Measurements from ENCODE around the gene ART5. TPM values are rescaled to one million over a fixed set of nuclear protein-coding genes. Genes with fewer than 3 reads are reported as not detected.

Gene ART5
- total RNA-seq, 1 experiment from 2014 or later = 7.9 TPM

DNA sequence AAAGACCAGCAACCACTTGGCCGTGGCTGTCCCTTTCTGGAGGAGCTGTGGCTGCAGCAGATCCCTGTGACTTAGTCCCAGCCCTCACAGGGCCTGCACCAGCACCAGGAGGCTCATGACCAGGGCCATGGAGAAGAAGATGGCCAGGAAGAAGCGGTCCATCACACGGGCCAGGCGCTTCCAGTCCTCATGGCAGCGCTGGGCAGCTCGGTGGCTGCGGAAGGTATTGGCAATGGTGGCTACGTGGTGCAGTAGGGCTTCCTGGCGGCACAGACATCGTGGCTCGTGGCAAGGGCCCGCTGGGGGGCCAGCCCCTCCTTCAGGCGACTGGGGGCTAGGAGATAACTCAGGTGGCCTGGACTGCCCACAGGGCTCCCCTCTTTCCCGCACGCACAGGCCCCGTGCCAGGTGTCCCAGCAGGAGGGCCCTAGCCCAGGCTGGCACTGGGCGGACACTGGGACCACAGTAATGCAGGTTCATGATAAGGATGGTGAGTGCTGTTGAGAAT, 24.3 kb upstream of the ART5 start:
- Histone ChIP-seq H3K23me2 (ENCODE audit: insufficient read length, low read depth, low read length, poor library complexity, severe bottlenecking) (no peaks in the 10 kb centered on the region), H3K4me2 (ENCODE audit: insufficient read depth, insufficient read length, low read length) (no peak overlapping the region), H4K8ac (replicated peaks; ENCODE audit: insufficient read length, low read depth, low read length) (no peak overlapping the region), H3K4me1 (ENCODE audit: insufficient read depth, low read length) (no peaks in the 10 kb centered on the region), H3K14ac (ENCODE audit: insufficient read depth, low read length) (no peak overlapping the region), H3K79me1 (ENCODE audit: insufficient read depth, low read depth, low read length, poor library complexity, severe bottlenecking) (no peaks in the 10 kb centered on the region), H3K4ac (ENCODE audit: low read depth, low read length) (no peak overlapping the region), H3T11ph (ENCODE audit: low read length) (no peak overlapping the region), H3K27ac (ENCODE audit: insufficient read length, low read depth, low read length) (no peak overlapping the region), H2BK15ac (ENCODE audit: low read depth, low read length) (no peak overlapping the region), H4K20me1 (ENCODE audit: control insufficient read depth, insufficient read depth, insufficient read length) (no peaks in the 10 kb centered on the region), H3K56ac (ENCODE audit: insufficient read length, low read depth, low read length) (no peak overlapping the region), H3K18ac (ENCODE audit: insufficient read length, low read depth, low read length) (no peak overlapping the region), H3K23ac (ENCODE audit: insufficient read length, low read depth, low read length) (no peak overlapping the region), H3K9me3 (ENCODE audit: control insufficient read depth, low read depth, low read length) (no peaks in the 10 kb centered on the region), H3K79me2 (ENCODE audit: insufficient read depth, low read length) (no peaks in the 10 kb centered on the region), H2BK5ac (ENCODE audit: insufficient read length, low read length) (no peak overlapping the region), H3K9ac (ENCODE audit: extremely low read depth, insufficient read length, low read length) (no peak overlapping the region), H2BK20ac (ENCODE audit: low read depth, low read length, poor library complexity, severe bottlenecking) (no peak overlapping the region), H2BK12ac (ENCODE audit: insufficient read length, low read depth, low read length) (no peak overlapping the region), H2AFZ (ENCODE audit: low read length) (no peak overlapping the region), H4K5ac (ENCODE audit: insufficient read length, low read depth, low read length) (no peak overlapping the region), H3K27me3 (ENCODE audit: insufficient read depth, low read length) (no peaks in the 10 kb centered on the region), H4K91ac (ENCODE audit: insufficient read length, low read depth, low read length) (no peak overlapping the region), H2AK5ac (ENCODE audit: insufficient read length, low read length) (no peak overlapping the region), H2BK120ac (ENCODE audit: low read depth, low read length, poor library complexity, severe bottlenecking) (no peak overlapping the region)
- no peak for DNase-seq
- Mint-ChIP-seq H3K27me3 (ENCODE audit: low read depth) (no peaks in the 10 kb centered on the region; the same call in 1 of the 2 replicates), H3K4me3 (no peak overlapping the region), H3K27ac (no peak overlapping the region; a peak in 1 of 7 replicates), H3K4me1 (no peaks in the 10 kb centered on the region; a peak in 1 of 4 replicates), H3K9me3 (no peaks in the 10 kb centered on the region), H3K36me3 (ENCODE audit: insufficient read depth in 1 of 3, low read depth in 3 of 3) (peaks cover 0 to 44% (median 4%) of the 10 kb centered on the region in 3 experiments; a peak in 4 of 7 replicates)
- TF ChIP-seq, protein P1, sequence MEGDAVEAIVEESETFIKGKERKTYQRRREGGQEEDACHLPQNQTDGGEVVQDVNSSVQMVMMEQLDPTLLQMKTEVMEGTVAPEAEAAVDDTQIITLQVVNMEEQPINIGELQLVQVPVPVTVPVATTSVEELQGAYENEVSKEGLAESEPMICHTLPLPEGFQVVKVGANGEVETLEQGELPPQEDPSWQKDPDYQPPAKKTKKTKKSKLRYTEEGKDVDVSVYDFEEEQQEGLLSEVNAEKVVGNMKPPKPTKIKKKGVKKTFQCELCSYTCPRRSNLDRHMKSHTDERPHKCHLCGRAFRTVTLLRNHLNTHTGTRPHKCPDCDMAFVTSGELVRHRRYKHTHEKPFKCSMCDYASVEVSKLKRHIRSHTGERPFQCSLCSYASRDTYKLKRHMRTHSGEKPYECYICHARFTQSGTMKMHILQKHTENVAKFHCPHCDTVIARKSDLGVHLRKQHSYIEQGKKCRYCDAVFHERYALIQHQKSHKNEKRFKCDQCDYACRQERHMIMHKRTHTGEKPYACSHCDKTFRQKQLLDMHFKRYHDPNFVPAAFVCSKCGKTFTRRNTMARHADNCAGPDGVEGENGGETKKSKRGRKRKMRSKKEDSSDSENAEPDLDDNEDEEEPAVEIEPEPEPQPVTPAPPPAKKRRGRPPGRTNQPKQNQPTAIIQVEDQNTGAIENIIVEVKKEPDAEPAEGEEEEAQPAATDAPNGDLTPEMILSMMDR (conservative IDR thresholded peaks at IDR 0.05) = no peak
- no CpG with 5 or more reads among the region's 17 CpGs for WGBS (ENCODE audit: extremely low coverage, insufficient read length, low lambda C conversion rate)

Measured in H9 (cell line).